GM23338 (cell line): ENCODE measurements around the gene XPNPEP1. TPM values are rescaled to one million over a fixed set of nuclear protein-coding genes. Genes with fewer than 3 reads are reported as not detected.

Experiments
- ATAC-seq: fragments of 200-7000 bp; cut with Tn5 transposase; 3 replicates; pipeline ENCODE4 v1.9.1; 2020
- DNase-seq: peaks from one replicate; pipeline ENCODE4 v3.0.0-alpha.2; 2015; ENCODE audit warnings: low spot score
- H2AFZ ChIP-seq: fragments of 200-600 bp; sonication (generic); 2 replicates; pipeline ENCODE4 v1.8.0; 2016; ENCODE audit warnings: antibody characterized with exemption, mild to moderate bottlenecking, moderate library complexity
- H3F3A ChIP-seq: fragments of 200-600 bp; sonication (generic); replicated peaks from 2 replicates; pipeline ENCODE4 v1.8.0; 2017; ENCODE audit warnings: antibody characterized with exemption, mixed run types, low read depth
- H3K27ac ChIP-seq: fragments of 200-600 bp; sonication (generic); 2 replicates; pipeline ENCODE4 v1.6.1; 2016; ENCODE audit warnings: low read depth
- H3K27me3 ChIP-seq: fragments of 200-600 bp; sonication (generic); 2 replicates; pipeline ENCODE4 v1.8.0; 2016; ENCODE audit warnings: mild to moderate bottlenecking, mixed run types, moderate library complexity; ENCODE audit not compliant: insufficient read depth
- H3K36me3 ChIP-seq: fragments of 200-600 bp; sonication (generic); 2 replicates; pipeline ENCODE4 v1.8.0; 2016; ENCODE audit warnings: mild to moderate bottlenecking; ENCODE audit not compliant: insufficient read depth
- H3K4me1 ChIP-seq: fragments of 200-600 bp; sonication (generic); 2 replicates; pipeline ENCODE4 v1.8.0; 2016; ENCODE audit warnings: mild to moderate bottlenecking, moderate library complexity; ENCODE audit not compliant: insufficient read depth
- H3K4me2 ChIP-seq: fragments of 200-600 bp; sonication (generic); 2 replicates; pipeline ENCODE4 v1.7.1; 2017; ENCODE audit warnings: mixed run types
- H3K4me3 ChIP-seq: fragments of 200-600 bp; sonication (generic); 2 replicates; pipeline ENCODE4 v1.6.1; 2016; ENCODE audit warnings: mixed run types
- H3K79me2 ChIP-seq: fragments of 200-600 bp; sonication (generic); replicated peaks from 2 replicates; pipeline ENCODE4 v1.8.0; 2017; ENCODE audit warnings: mild to moderate bottlenecking; ENCODE audit not compliant: insufficient read depth
- H3K9me2 ChIP-seq: fragments of 200-600 bp; sonication (generic); 2 replicates; pipeline ENCODE4 v1.8.0; 2017; ENCODE audit not compliant: insufficient read depth
- H4K20me1 ChIP-seq: fragments of 200-600 bp; sonication (generic); replicated peaks from 2 replicates; pipeline ENCODE4 v1.8.0; 2017; ENCODE audit warnings: mild to moderate bottlenecking; ENCODE audit not compliant: insufficient read depth
- H3K27ac Mint-ChIP-seq: 2 replicates; pipeline ENCODE4 v1.8.0; 2020; ENCODE audit warnings: inconsistent platforms, mild to moderate bottlenecking, moderate library complexity, mixed read lengths
- H3K27me3 Mint-ChIP-seq: 3 replicates; pipeline ENCODE4 v1.8.0; 2022; ENCODE audit warnings: low read depth, mild to moderate bottlenecking, moderate library complexity, mixed read lengths, inconsistent platforms; ENCODE audit not compliant: insufficient read depth, poor library complexity
- H3K36me3 Mint-ChIP-seq: 3 replicates; pipeline ENCODE4 v1.8.0; 2021; ENCODE audit warnings: low read depth, mild to moderate bottlenecking, inconsistent platforms, moderate library complexity, mixed read lengths
- H3K4me1 Mint-ChIP-seq: 3 replicates; pipeline ENCODE4 v1.8.0; 2020; ENCODE audit warnings: mild to moderate bottlenecking, inconsistent platforms, mixed read lengths
- H3K4me3 Mint-ChIP-seq: 3 replicates; pipeline ENCODE4 v1.8.0; 2021; ENCODE audit warnings: moderate library complexity, mild to moderate bottlenecking, inconsistent platforms, mixed read lengths
- H3K9me3 Mint-ChIP-seq: 3 replicates; pipeline ENCODE4 v1.8.0; 2020; ENCODE audit warnings: moderate library complexity, mild to moderate bottlenecking, inconsistent platforms, mixed read lengths
- CREB1 ChIP-seq: fragments of 250-450 bp; sonication (Bioruptor Pico); IDR thresholded peaks from 2 replicates; pipeline ENCODE4 v1.5.0; 2020; ENCODE audit warnings: low read depth, mild to moderate bottlenecking, moderate library complexity
- CTCF ChIP-seq, 2 experiments: fragments of 200-600 bp in 1 of 2; sonication (generic) in 1 of 2; conservative IDR thresholded peaks; 2 replicates each; pipeline versions ENCODE4 v1.5.1 to v1.6.1; 2016 to 2017; ENCODE audit warnings: antibody characterized with exemption in 2 of 2, low read depth in 2 of 2, mild to moderate bottlenecking in 2 of 2, moderate library complexity in 1 of 2
- ETS1 ChIP-seq: IDR thresholded peaks from 2 replicates; pipeline ENCODE4 v1.6.1; 2016; ENCODE audit warnings: antibody characterized with exemption
- EZH2 ChIP-seq: fragments of 200-600 bp; sonication (generic); IDR thresholded peaks from one replicate; pipeline ENCODE4 v1.8.0; 2017; ENCODE audit warnings: antibody characterized with exemption, mild to moderate bottlenecking, low read depth; ENCODE audit not compliant: unreplicated experiment
- EZH2phosphoT487 ChIP-seq: fragments of 200-600 bp; sonication (generic); IDR thresholded peaks from one replicate; pipeline ENCODE4 v1.8.1; 2018; ENCODE audit warnings: antibody characterized with exemption; ENCODE audit not compliant: unreplicated experiment
- POLR2AphosphoS5 ChIP-seq: IDR thresholded peaks from 2 replicates; pipeline ENCODE4 v1.6.1; 2016; ENCODE audit warnings: antibody characterized with exemption, low read depth
- REST ChIP-seq: IDR thresholded peaks from one replicate; pipeline ENCODE4 v1.6.1; 2018; ENCODE audit warnings: antibody characterized with exemption; ENCODE audit not compliant: unreplicated experiment
- ZNF114 ChIP-seq: fragments of 250-450 bp; sonication (Bioruptor Pico); IDR thresholded peaks from 2 replicates; pipeline ENCODE4 v1.5.0; 2020; ENCODE audit warnings: mild to moderate bottlenecking, moderate library complexity
- ZNF331 ChIP-seq: fragments of 250-450 bp; sonication (Bioruptor Pico); IDR thresholded peaks from 2 replicates; pipeline ENCODE4 v1.5.0; 2020; ENCODE audit warnings: low read depth, mild to moderate bottlenecking, moderate library complexity
- polyA plus RNA-seq: library from polyadenylated mRNA; unstranded; fragments of >200 nt; fragmentation: Nextera tagmentation; extraction: Ambion mirVana; gene quantifications from 2 replicates; pipeline ENCODE4 v1.2.1, GENCODE V29; 2016
- total RNA-seq: library from RNA; depleted of rRNA; stranded (reverse); fragments of >200 nt; shearing (Covaris generic); gene quantifications from 2 replicates; pipeline ENCODE4 v1.2.3, GENCODE V29; 2014

The XPNPEP1 gene
- total and polyA plus RNA-seq, 2 experiments from 2014 or later = 17.5 to 55.8 TPM

GRCh38 chr10:109959259-109960145 lies 36.2 kb upstream of the XPNPEP1 start:
- H3K4me3 ChIP-seq = no peak overlapping the region
- H3K4me2 ChIP-seq = no peak overlapping the region
- DNase-seq (no peak), ATAC-seq (no peak)
- H3K9me2 ChIP-seq = no peaks in the 10 kb centered on the region
- no peak overlapping the region for H3K27ac Mint-ChIP-seq
- peaks cover 2% of the 10 kb centered on the region for H3K27me3 Mint-ChIP-seq
- no peak overlapping the region for H3K27ac ChIP-seq
- H3K79me2 ChIP-seq = no peaks in the 10 kb centered on the region
- H3K36me3 Mint-ChIP-seq = no peaks in the 10 kb centered on the region
- no peaks in the 10 kb centered on the region for H3K9me3 Mint-ChIP-seq
- H4K20me1 ChIP-seq = no peaks in the 10 kb centered on the region
- no peak for TF ChIP-seq EZH2
- H3K4me1 ChIP-seq = peaks cover 21% of the 10 kb centered on the region
- H3K4me3 Mint-ChIP-seq = no peak overlapping the region
- 0 out of 2 replicates have a peak overlapping the region, but pooled peaks have one; percentile 9 for H2AFZ ChIP-seq
- no peaks in the 10 kb centered on the region for H3F3A ChIP-seq
- no peaks in the 10 kb centered on the region for H3K36me3 ChIP-seq
- peaks cover 45% of the 10 kb centered on the region for H3K4me1 Mint-ChIP-seq
- no peaks in the 10 kb centered on the region for H3K27me3 ChIP-seq

GRCh38 chr10:109958059-109958458 lies 34.7 kb upstream of the XPNPEP1 start:
- Histone ChIP-seq H3K27me3 (no peaks in the 10 kb centered on the region), H3K4me2 (no peak overlapping the region), H3K4me1 (peaks cover 21% of the 10 kb centered on the region), H3K9me2 (no peaks in the 10 kb centered on the region), H3K79me2 (no peaks in the 10 kb centered on the region), H3K27ac (no peak overlapping the region), H3K36me3 (no peaks in the 10 kb centered on the region), H2AFZ (no peak overlapping the region), H3K4me3 (no peak overlapping the region), H3F3A (no peaks in the 10 kb centered on the region), H4K20me1 (no peaks in the 10 kb centered on the region)
- Mint-ChIP-seq H3K9me3 (no peaks in the 10 kb centered on the region), H3K36me3 (no peaks in the 10 kb centered on the region), H3K4me3 (no peak overlapping the region), H3K27me3 (peaks cover 2% of the 10 kb centered on the region), H3K27ac (no peak overlapping the region), H3K4me1 (peaks cover 42% of the 10 kb centered on the region)
- TF ChIP-seq CTCF (conservative IDR thresholded peaks at IDR 0.05; ENCODE audit: low read depth in 2 of 2) (no peak), ETS1 (no peak), ZNF114 (no peak), CREB1 (CRISPR knock-in tag) (no peak), EZH2phosphoT487 (no peak), POLR2AphosphoS5 (no peak), REST (no peak), ZNF331 (CRISPR knock-in tag) (no peak)
- DNase-seq (no peak), ATAC-seq (no peak)
